Panc1 (cell line): ENCODE measurements around the gene GEMIN7. TPM values are rescaled to one million over a fixed set of nuclear protein-coding genes. Genes with fewer than 3 reads are reported as not detected.

Experiments
- ATAC-seq: fragments of 200-7000 bp; cut with Tn5 transposase; 2 replicates; pipeline ENCODE4 v1.9.1; 2020; ENCODE audit warnings: mild to moderate bottlenecking, moderate library complexity
- BruUV-seq: library from RNA; stranded (reverse); fragments of 400-500 nt; replicated peaks from 2 replicates; lab custom pipeline; 2021; lab: Mats Ljungman, UMichigan
- CTCF ChIA-PET: fragments of 300-600 bp; sonication (Branson Sonifier 250); formaldehyde crosslinking; loops from one replicate; lab custom pipeline; 2022; ENCODE audit warnings: antibody characterized with exemption; lab: Charles Lee
- POLR2A ChIA-PET: fragments of 300-600 bp; sonication (Branson Sonifier 250); formaldehyde crosslinking; loops from one replicate; lab custom pipeline; 2022; ENCODE audit warnings: antibody characterized with exemption; lab: Charles Lee
- DNase-seq: peaks from one replicate; pipeline ENCODE4 v3.0.0-alpha.2; 2010; ENCODE audit warnings: low read depth, low spot score
- H3K27ac ChIP-seq: 2 replicates; pipeline ENCODE4 v1.5.1; 2011; ENCODE audit warnings: mild to moderate bottlenecking, low read length, inconsistent platforms
- H3K27me3 ChIP-seq: fragments of 200-500 bp; sonication (Bioruptor generic); 2 replicates; pipeline ENCODE4 v1.6.0; 2014; ENCODE audit warnings: low read length, inconsistent platforms; ENCODE audit not compliant: control insufficient read depth, insufficient read depth
- H3K36me3 ChIP-seq: fragments of 200-500 bp; sonication (Bioruptor generic); 2 replicates; pipeline ENCODE4 v1.5.1; 2014; ENCODE audit warnings: inconsistent platforms, mild to moderate bottlenecking, low read length, moderate library complexity; ENCODE audit not compliant: control insufficient read depth, insufficient read depth
- H3K4me1 ChIP-seq: 2 replicates; pipeline ENCODE4 v1.5.1; 2011; ENCODE audit warnings: inconsistent platforms, mild to moderate bottlenecking, low read length, moderate library complexity; ENCODE audit not compliant: control insufficient read depth, insufficient read depth
- H3K4me3 ChIP-seq, 2 experiments: 2 replicates each; pipeline ENCODE4 v1.5.1; 2011 to 2012; ENCODE audit warnings: low read depth in 2 of 2, low read length in 2 of 2, mild to moderate bottlenecking in 2 of 2, inconsistent platforms in 1 of 2, moderate library complexity in 1 of 2
- H3K9me3 ChIP-seq: fragments of 200-500 bp; sonication (Bioruptor generic); 2 replicates; pipeline ENCODE4 v1.5.1; 2014; ENCODE audit warnings: low read depth, mild to moderate bottlenecking, inconsistent platforms, low read length, moderate library complexity; ENCODE audit not compliant: control insufficient read depth, insufficient read depth
- POLR2AphosphoS5 ChIP-seq: IDR thresholded peaks from 2 replicates; pipeline ENCODE4 v1.6.1; 2012; ENCODE audit warnings: mild to moderate bottlenecking, low read depth, low read length, moderate library complexity
- SIN3A ChIP-seq: IDR thresholded peaks from 2 replicates; pipeline ENCODE4 v1.6.1; 2012; ENCODE audit warnings: low read depth, mild to moderate bottlenecking, low read length, moderate library complexity, borderline replicate concordance; ENCODE audit not compliant: insufficient read depth
- TCF7L2 ChIP-seq: IDR thresholded peaks from 2 replicates; pipeline ENCODE4 v1.6.1; 2011; ENCODE audit warnings: mild to moderate bottlenecking, low read depth, low read length, inconsistent platforms
- in situ Hi-C: cut with HindIII; loops from 2 replicates; pipeline ENCODE4 v1.10.0; 2016; ENCODE audit warnings: low sequenced_read_pairs, low pct_unique_long_range_greater_than_20kb
- intact Hi-C: fragments of 100-400 bp; cut with micrococcal nuclease; formaldehyde crosslinking; loops from one replicate; pipeline ENCODE4 v1.10.0; 2022; ENCODE audit not compliant: unreplicated experiment
- total RNA-seq: library from RNA; stranded (reverse); gene quantifications from one replicate; pipeline ENCODE4 v1.2.1, GENCODE V29; 2021; ENCODE audit not compliant: unreplicated experiment
- TF ChIP-seq, protein P1 (sequence below), 2 experiments: IDR thresholded peaks; 2 replicates each; pipeline ENCODE4 v1.6.1; 2011 to 2012; ENCODE audit warnings: low read depth in 2 of 2, control low read depth in 1 of 2, low read length in 1 of 2, mild to moderate bottlenecking in 1 of 2, moderate library complexity in 1 of 2; ENCODE audit not compliant: insufficient read depth in 1 of 2
- TF ChIP-seq, protein P2 (sequence below): fragments of 450-650 bp; IDR thresholded peaks from 2 replicates; pipeline ENCODE4 v1.5.1; 2017; ENCODE audit warnings: mild to moderate bottlenecking

Gene GEMIN7
- total RNA-seq, 1 experiment from 2014 or later = 29.5 TPM

DNA sequence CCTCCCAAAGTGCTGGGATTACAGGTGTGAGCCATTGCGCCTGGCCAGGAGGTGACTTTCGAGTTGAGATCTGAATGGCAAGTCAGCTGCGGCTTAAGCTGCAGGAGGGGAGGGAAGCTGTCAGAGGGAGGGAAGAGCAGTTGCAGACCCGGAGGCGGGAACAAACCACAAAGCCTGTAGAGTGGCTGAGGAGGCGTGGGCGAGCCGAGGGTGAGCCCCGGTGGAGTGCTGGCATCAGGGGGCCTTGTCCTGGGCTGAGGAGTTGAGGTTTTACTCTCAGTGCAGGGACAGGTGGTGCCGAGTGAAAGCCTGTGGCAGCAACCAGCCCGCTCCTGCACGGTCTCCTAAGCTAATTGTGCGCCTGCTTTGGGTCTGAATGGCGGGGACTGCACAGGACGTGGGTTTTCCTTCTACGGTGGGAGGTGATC is 38.1 kb downstream of the GEMIN7 start:
- Histone ChIP-seq H3K9me3 (no peaks in the 10 kb centered on the region), H3K27ac (no peak overlapping the region), H3K4me1 (peaks cover 4% of the 10 kb centered on the region; the same call in 1 of the 2 replicates), H3K4me3 (no peak overlapping the region), H3K36me3 (no peaks in the 10 kb centered on the region), H3K27me3 (no peaks in the 10 kb centered on the region)
- no TSS peak for BruUV-seq
- intact Hi-C loops = no loop called here
- in situ Hi-C loops = no loop called here
- CTCF ChIA-PET = no interaction called here
- DNase-seq = no peak
- TF ChIP-seq SIN3A (no peak), TCF7L2 (no peak), POLR2AphosphoS5 (no peak)
- TF ChIP-seq, protein P1, sequence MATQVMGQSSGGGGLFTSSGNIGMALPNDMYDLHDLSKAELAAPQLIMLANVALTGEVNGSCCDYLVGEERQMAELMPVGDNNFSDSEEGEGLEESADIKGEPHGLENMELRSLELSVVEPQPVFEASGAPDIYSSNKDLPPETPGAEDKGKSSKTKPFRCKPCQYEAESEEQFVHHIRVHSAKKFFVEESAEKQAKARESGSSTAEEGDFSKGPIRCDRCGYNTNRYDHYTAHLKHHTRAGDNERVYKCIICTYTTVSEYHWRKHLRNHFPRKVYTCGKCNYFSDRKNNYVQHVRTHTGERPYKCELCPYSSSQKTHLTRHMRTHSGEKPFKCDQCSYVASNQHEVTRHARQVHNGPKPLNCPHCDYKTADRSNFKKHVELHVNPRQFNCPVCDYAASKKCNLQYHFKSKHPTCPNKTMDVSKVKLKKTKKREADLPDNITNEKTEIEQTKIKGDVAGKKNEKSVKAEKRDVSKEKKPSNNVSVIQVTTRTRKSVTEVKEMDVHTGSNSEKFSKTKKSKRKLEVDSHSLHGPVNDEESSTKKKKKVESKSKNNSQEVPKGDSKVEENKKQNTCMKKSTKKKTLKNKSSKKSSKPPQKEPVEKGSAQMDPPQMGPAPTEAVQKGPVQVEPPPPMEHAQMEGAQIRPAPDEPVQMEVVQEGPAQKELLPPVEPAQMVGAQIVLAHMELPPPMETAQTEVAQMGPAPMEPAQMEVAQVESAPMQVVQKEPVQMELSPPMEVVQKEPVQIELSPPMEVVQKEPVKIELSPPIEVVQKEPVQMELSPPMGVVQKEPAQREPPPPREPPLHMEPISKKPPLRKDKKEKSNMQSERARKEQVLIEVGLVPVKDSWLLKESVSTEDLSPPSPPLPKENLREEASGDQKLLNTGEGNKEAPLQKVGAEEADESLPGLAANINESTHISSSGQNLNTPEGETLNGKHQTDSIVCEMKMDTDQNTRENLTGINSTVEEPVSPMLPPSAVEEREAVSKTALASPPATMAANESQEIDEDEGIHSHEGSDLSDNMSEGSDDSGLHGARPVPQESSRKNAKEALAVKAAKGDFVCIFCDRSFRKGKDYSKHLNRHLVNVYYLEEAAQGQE (IDR thresholded peaks at IDR 0.05; ENCODE audit: insufficient read depth in 1 of 2, low read depth in 2 of 2, low read length in 1 of 2) = no peak
- TF ChIP-seq, protein P2, sequence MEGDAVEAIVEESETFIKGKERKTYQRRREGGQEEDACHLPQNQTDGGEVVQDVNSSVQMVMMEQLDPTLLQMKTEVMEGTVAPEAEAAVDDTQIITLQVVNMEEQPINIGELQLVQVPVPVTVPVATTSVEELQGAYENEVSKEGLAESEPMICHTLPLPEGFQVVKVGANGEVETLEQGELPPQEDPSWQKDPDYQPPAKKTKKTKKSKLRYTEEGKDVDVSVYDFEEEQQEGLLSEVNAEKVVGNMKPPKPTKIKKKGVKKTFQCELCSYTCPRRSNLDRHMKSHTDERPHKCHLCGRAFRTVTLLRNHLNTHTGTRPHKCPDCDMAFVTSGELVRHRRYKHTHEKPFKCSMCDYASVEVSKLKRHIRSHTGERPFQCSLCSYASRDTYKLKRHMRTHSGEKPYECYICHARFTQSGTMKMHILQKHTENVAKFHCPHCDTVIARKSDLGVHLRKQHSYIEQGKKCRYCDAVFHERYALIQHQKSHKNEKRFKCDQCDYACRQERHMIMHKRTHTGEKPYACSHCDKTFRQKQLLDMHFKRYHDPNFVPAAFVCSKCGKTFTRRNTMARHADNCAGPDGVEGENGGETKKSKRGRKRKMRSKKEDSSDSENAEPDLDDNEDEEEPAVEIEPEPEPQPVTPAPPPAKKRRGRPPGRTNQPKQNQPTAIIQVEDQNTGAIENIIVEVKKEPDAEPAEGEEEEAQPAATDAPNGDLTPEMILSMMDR = no peak
- no peak for ATAC-seq
- POLR2A ChIA-PET = no interaction called here

DNA sequence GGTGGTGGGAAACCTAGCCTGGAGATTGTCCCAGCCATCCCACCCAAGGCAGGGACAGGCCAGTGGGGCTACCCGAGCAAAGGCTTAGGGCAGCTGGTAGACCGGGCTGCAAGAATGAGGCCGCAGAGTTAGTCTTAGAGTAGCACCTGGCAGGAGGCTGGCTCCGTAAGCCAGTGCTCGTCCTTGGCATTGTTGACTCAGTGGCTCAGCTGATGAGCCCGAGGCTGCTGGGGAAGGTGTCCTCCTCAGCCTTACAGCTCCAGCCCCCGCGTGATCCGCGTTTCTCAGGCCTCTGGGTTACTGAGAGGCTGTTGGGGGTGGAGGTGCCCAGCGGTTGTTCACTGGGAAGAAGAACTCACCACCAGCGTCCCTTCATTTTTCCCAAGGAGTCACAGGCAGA is 38.6 kb downstream of the GEMIN7 start:
- H3K9me3 ChIP-seq = no peaks in the 10 kb centered on the region
- no peaks in the 10 kb centered on the region for H3K36me3 ChIP-seq
- no peak for DNase-seq
- no peaks in the 10 kb centered on the region for H3K27me3 ChIP-seq
- peaks cover 4% of the 10 kb centered on the region; the same call in 1 of the 2 replicates for H3K4me1 ChIP-seq
- ChIA-PET POLR2A (no interaction called here), CTCF (no interaction called here)
- BruUV-seq = no TSS peak
- H3K4me3 ChIP-seq = no peak overlapping the region
- TF ChIP-seq, protein P1 (IDR thresholded peaks at IDR 0.05; ENCODE audit: insufficient read depth in 1 of 2, low read depth in 2 of 2, low read length in 1 of 2) = no peak
- ATAC-seq = peak; percentile 43
- intact Hi-C loops (no loop called here), in situ Hi-C loops (no loop called here)
- H3K27ac ChIP-seq = no peak overlapping the region
